ENCODE results near the gene COL17A1.
A peak's percentile ranks its signal among the peaks of the same experiment; 100 is the strongest.

The COL17A1 gene

DNA sequence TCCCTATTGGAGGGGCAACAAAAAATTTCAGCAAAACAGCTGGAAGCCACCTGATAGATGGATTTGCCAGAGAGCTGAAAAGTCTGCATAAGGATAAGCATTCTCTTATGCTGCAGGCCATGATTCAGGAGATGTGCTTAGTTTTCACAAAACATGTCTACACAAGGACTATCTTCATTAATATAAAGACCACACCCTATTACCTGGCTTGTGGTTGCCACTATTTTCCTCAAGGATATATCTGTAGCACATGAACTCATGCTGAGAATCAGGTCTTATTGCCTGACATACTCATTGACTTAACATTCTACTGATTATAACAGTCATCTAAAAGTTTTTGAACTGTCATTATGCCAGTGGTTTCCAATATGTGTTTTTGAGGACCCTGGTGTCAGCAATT lies 7.1 kb upstream of the COL17A1 start:
- Mint-ChIP-seq H3K9me3 (peaks cover 28% of the 10 kb centered on the region), H3K27ac (no peak overlapping the region), H3K36me3 (ENCODE audit: low read depth) (peaks cover 11% of the 10 kb centered on the region), H3K27me3 (ENCODE audit: low read depth, poor library complexity) (peaks cover 2% of the 10 kb centered on the region), H3K4me3 (no peak overlapping the region), H3K4me1 (peaks cover 7% of the 10 kb centered on the region)
- no peak for DNase-seq
- TF ChIP-seq CTCF (IDR thresholded peaks at IDR 0.05) = no peak

- no peak overlapping the region for H3K27ac Mint-ChIP-seq
- peaks cover 9% of the 10 kb centered on the region for H3K9me3 Mint-ChIP-seq
- H3K36me3 Mint-ChIP-seq (ENCODE audit: low read depth) = no peaks in the 10 kb centered on the region
- H3K27me3 Mint-ChIP-seq (ENCODE audit: low read depth, poor library complexity) = peaks cover 2% of the 10 kb centered on the region
- H3K4me1 Mint-ChIP-seq = peaks cover 12% of the 10 kb centered on the region
- TF ChIP-seq CTCF (IDR thresholded peaks at IDR 0.05) = no peak
- no peak for DNase-seq
- H3K4me3 Mint-ChIP-seq = no peak overlapping the region
These were observed 4.9 kb upstream of the COL17A1 start for GRCh38 chr10:104090611-104091010.

DNA sequence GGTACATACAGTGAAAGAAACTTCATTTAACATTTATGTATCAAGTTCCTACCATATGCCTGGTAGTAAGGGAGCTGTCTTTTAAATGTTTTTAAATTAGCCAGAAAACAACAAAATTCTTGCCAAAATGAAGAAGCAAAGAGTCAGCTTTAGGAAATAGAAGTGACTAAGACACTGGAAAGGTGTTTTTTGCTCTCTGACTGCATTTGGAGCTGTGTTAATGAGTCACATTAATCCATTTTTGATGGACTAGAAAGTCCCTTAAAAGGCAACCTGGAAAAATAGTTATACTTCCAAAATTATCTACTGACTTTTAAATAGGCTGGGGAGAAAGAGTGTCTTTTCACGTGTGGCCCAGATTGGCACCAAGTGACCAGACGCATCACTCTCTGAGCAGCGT lies 3.9 kb upstream of the COL17A1 start:
- H3K36me3 Mint-ChIP-seq (ENCODE audit: low read depth) = no peaks in the 10 kb centered on the region
- TF ChIP-seq CTCF (IDR thresholded peaks at IDR 0.05) = no peak
- H3K9me3 Mint-ChIP-seq = peaks cover 5% of the 10 kb centered on the region
- H3K27ac Mint-ChIP-seq = no peak overlapping the region
- DNase-seq = no peak
- no peak overlapping the region for H3K4me3 Mint-ChIP-seq
- peaks cover 22% of the 10 kb centered on the region for H3K4me1 Mint-ChIP-seq
- H3K27me3 Mint-ChIP-seq (ENCODE audit: low read depth, poor library complexity) = peaks cover 2% of the 10 kb centered on the region

- H3K27me3 Mint-ChIP-seq (ENCODE audit: low read depth, poor library complexity) = peaks cover 2% of the 10 kb centered on the region
- no peak for TF ChIP-seq CTCF (IDR thresholded peaks at IDR 0.05)
- no peak overlapping the region for H3K27ac Mint-ChIP-seq
These were observed 2.6 kb upstream of the COL17A1 start for GRCh38 chr10:104088239-104088638.

GRCh38 chr10:104084482-104085142 lies 1.1 kb downstream of the COL17A1 start:
- no peaks in the 10 kb centered on the region for H3K9me3 Mint-ChIP-seq
- H3K4me1 Mint-ChIP-seq = peaks cover 55% of the 10 kb centered on the region
- no peak for TF ChIP-seq CTCF (IDR thresholded peaks at IDR 0.05)
- no peak for DNase-seq
- no peaks in the 10 kb centered on the region for H3K36me3 Mint-ChIP-seq (ENCODE audit: low read depth)
- no peaks in the 10 kb centered on the region for H3K27me3 Mint-ChIP-seq (ENCODE audit: low read depth, poor library complexity)
- H3K4me3 Mint-ChIP-seq = no peak overlapping the region
- no peak overlapping the region for H3K27ac Mint-ChIP-seq

More at GRCh38 chr10:104088239-104088638, 2.6 kb upstream of the COL17A1 start:
- H3K4me3 Mint-ChIP-seq = no peak overlapping the region
- peaks cover 36% of the 10 kb centered on the region for H3K4me1 Mint-ChIP-seq
- no peaks in the 10 kb centered on the region for H3K9me3 Mint-ChIP-seq
- no peaks in the 10 kb centered on the region for H3K36me3 Mint-ChIP-seq (ENCODE audit: low read depth)
- DNase-seq = no peak

GRCh38 chr10:104081998-104082397 lies 3.7 kb downstream of the COL17A1 start:
- H3K36me3 Mint-ChIP-seq (ENCODE audit: low read depth) = no peaks in the 10 kb centered on the region
- H3K27ac Mint-ChIP-seq = peak overlapping the region; percentile 8
- H3K27me3 Mint-ChIP-seq (ENCODE audit: low read depth, poor library complexity) = peaks cover 3% of the 10 kb centered on the region
- no peak for DNase-seq
- peaks cover 61% of the 10 kb centered on the region for H3K4me1 Mint-ChIP-seq
- TF ChIP-seq CTCF (IDR thresholded peaks at IDR 0.05) = no peak
- H3K9me3 Mint-ChIP-seq = no peaks in the 10 kb centered on the region
- no peak overlapping the region for H3K4me3 Mint-ChIP-seq
